Measurements from ENCODE around the gene GSTO1.
"Not testable (repeated sequence)": the region's sequence is repeated elsewhere in the genome, so short reads cannot be mapped to it uniquely, and the experiment has no call there.

The GSTO1 gene

DNA sequence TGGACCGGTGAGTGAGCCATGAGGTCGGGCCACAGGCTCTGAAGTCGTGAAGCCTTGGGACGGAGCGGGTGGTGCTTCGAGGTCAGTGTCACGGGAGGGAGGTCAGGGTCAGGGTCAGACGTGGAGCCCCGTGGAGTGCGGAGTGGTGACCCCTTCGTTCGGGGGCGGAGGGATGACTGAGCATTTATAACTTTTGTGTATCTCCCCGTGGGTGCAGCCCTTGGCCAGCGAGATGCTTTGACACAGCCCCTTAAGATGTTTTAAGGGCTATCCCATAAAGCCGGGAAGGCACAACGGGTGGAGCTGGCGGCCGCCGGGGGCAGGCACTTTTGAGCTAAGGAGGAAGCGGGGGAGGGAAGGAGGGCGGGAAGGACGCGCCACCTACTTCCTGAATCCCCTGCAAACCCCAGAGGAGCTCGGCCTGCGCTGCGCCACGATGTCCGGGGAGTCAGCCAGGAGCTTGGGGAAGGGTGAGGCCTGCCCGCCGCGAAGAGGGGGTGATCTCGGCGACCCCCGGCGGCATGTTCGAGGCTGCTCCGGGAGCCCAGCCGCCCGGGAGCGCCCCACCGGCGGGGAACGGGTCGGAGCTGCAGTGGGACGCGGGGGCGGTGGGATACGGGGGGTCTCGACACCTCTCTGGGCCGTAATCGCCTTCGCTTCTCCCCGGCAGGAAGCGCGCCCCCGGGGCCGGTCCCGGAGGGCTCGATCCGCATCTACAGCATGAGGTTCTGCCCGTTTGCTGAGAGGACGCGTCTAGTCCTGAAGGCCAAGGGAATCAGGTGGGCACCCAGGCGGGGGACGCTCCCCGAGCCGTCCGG, at the start of gene GSTO1:
GSTO1 (plus strand) TSS at position 400 of the 818 bp plus-strand sequence; CDS start at position 437, 37 bp downstream.
- DNase-seq, result peak; percentile 55

DNA sequence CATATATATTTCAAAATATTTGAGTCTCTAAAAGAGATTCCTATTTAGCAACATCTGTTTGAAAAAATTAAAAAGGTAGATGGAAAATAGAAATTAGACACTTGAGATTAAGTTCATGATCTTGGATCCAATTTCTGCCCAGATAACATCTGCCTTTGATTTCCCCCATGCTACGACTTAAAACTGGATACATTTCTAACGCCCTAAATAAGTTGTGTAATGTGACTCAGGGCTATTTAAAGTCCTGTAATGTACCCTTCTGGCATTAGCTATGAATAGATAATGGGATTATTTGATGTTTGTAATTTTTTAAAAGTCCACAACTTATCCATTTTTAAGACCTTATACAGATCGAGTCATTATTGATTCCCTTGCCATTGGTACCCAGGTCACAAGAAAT, 46.0 kb upstream of the GSTO1 start:
- DNase-seq, result peak; percentile 21

DNA sequence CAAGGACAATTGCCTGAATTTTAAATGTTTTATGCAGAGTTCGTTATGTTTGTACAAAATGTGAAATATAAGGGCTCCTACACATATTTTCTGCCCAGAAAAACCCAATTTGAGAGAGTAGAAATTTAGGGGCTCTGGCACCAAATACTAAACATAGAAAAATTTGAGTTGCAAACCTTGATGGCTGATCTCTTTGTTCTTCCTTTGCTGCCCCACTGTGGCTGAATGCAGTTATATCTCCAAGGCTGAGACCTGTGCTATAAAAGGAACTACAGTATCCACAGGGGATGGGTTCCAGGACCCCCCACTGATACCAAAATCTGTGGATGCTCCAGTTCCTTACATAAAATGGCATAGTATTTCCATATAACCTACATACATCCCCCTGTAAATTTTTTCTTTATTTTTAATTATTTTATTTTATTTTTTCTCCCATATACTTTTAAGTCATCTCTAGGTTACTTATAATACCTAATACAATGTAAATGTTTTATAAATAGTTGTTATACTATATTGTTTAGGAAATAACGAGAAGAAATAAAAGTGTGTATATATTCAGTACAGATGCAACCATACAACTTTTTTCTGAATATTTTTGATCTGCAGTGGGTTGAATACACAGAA, 45.0 kb upstream of the GSTO1 start:
- peak; percentile 60 for DNase-seq

DNA sequence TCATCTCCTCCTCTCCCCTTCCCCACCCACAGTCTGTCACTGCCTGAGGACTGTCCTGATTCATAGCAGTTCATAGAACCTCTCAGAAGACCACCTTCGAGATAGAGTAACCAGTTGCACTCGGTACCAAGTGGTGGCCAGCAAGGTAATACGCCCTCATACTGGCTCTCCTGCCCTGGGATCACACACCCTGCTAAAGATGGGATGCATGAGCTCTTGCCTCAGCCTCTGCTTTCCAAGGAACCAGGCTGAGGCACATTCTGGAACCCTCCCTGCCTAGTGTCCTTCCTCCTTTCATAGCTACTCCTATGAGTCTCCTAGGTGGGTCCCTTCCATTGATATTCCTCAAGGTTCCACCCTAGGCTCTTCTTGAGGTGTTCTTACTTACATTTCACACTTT, 38.1 kb upstream of the GSTO1 start:
- DNase-seq, result no peak

DNA sequence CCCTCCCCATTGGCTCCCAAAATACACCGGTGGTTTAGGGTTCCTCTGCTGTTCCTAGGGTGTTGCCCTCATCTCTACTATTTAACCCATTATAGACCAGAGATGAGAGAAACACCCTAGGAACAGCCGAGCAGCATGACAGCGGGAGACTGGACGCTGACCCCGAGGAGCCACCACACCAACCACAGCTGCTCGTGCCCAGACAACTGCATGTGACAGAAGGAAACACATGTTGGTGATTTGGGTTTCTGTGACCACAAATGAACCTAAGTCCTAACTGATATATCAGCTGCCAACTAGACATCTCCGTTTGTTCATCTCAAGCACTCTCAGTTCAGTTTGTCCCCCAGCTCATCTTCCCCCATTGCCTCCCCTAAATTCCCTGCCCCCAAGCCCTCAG, 35.9 kb upstream of the GSTO1 start:
- no peak for DNase-seq

DNA sequence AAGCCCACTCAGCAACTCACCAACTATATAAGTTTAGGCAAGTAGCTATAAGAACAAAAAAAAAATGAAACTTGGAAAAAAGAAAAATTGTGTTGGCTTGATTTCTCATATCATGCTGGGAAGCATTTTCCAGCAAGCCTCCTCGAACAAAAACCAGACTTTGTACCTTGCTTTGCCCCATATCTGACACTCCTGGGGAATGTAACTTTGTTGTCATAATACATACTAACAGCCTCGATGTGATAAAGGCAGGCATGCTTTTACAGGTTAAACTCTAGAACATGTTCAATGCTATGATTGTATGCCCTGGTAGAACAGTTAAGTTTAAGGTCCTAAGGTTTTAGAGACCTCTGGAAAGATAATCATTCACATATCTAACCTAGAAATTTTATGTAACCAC, 34.2 kb upstream of the GSTO1 start:
- no peak for DNase-seq

DNA sequence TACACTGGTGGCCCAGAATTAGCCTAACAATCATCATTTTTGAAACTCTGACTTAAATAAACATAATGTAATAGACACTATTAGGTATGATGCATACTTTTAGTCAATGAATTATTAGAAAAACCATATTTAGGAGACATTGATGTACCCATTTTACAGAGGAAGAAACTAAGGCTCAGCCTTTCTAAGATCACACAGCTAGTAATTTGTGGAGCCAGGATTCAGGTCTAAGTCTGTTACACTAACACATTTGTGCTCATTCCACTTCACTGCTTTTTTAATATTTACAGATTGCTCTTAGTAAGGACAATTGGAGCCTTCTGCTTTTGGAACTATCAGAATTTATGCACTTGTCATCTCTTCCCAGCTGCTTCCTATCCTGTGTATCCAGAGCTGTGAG, 31.4 kb upstream of the GSTO1 start:
- no peak for DNase-seq

DNA sequence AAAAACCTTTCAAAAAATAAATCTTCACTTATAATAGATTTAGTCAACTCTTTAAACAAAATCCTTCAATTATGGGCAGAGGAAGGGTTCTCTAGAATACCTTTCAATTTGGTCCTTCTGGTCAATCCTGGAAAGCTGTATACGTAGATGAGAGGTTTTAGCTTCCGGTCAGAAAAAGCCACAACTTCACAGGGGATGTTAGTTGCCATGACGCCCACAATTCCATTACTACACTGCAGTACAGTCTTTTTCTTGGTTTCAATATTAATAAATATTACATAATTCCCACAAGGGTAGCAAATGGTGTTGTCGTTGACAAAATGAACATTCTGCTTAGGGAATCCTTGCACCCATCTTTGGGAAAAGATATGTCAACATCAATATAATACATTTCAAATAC, 24.2 kb upstream of the GSTO1 start:
- no peak for DNase-seq

DNA sequence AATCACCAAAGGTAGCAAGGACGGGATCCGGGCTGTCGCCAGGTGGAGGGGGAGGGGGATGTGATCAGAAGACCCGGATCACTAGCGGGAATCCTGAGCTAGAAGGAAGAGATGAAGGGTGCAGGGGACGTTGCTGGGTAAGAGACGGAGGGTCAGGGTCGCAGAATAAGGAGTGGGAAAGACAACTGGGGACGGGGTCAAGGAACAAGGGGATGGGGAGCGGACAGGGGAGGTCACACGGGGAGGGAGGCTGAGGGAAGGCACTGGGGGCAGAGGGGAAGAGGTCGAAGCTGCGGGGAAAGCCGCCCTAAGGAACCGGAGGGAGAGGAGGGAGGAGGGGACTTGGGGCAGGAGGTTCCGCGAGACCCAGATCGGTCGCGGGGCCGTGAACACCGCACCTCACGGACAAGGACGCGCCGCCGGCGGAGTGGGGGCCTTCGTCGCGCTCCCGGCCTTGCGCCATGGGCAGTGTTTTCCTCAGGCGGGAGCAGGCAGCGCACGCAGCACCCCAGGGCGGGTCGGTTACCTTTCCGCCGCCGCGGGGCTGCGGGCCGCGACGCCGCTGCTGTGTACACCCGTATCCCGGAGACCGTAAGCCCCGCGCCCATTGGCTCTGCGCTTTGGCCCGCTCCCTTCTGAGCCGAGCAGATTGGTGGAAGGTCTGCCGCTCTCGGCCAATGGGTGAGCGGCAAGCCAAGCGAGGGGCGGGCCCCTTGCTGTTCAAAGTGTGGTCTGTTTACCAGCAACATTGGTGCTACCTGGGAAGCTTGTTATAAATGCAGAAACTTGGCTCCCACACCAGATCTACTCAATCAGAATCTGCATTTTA, 22.7 kb upstream of the GSTO1 start, which contains the start of gene CFAP43:
CFAP43 (minus strand) TSS at position 581 of the 829 bp plus-strand sequence; CDS start at position 463, 118 bp downstream.
- DNase-seq, result peak; percentile 86

DNA sequence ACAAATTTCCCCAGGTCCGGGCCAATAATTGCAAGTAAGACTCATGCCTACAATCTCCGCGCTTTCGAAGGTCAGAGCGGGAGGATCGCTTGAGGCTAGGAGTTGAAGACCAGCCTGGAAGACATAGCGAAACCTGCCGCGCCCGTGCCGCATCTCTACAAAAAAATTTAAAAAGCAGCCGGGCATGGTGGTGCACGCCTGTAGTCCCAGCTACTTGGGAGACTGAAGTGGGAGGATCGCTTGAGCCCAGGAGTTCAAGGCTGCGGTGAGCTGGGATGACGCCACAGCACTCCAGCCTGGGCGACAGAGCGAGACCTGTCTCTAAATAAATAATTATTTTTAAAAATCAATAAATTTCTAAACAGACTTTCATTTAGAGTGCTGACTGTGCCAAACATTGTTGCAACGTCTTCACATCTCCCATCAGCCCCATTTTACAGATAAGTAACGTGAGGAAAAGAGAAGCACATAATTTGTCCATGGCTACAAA, 22.0 kb upstream of the GSTO1 start:
- peak; percentile 36 for DNase-seq

DNA sequence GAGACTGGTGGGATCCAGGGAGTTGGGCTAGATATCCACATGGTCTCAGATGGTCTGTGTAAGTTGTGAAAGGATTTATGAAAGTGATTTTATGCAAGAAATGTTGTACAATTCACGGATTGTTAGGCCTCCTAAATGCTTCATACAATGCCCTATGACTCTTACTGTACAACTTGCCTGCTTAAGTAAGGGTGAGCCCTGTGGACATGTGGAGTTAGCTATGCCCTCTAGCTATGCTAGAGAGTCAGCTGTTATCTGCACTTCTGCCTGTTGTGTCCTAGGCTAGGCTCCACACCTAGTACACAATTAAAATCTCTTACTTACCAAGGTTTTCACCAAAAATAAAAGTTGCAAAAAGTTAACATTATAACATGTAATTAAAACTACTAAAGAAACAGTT, 20.9 kb upstream of the GSTO1 start:
- DNase-seq, result no peak

DNA sequence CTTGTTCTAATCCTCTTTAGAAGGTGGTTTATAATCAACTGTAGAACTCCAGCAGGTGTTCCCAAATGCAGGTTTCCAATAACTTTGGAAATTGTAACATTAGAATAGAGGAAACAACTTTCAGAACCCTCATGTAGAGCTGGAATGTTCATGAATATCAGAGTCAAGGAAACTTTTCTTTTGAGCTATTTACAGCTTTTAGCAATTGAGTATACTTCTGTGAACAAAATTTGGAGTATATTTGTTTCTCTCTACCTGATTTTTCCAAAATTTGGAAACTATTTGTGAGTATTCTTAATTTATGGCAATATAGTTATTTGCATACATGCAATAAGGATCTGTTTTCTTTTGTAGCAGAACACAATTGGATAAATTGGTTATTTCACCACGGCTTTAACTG, 19.8 kb upstream of the GSTO1 start:
- DNase-seq, result no peak

DNA sequence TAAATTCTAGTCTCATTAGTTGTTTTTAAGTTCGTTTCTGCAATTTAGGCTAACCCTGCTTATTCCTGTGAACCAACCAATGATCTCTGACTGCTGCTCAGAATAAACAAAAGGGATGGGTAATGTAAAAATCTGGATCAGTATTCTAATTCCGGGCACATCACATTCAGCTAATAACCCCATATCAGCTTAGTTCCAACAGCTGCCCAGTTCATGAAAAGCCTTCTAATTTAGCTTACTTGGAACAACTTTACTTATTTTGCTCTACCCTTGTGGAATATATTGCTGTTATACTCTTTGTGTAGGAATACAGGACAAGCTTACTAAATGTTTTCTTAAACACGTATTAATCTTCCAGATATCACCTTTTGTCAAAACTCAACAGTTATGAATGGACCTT, 18.9 kb upstream of the GSTO1 start:
- DNase-seq, result no peak

DNA sequence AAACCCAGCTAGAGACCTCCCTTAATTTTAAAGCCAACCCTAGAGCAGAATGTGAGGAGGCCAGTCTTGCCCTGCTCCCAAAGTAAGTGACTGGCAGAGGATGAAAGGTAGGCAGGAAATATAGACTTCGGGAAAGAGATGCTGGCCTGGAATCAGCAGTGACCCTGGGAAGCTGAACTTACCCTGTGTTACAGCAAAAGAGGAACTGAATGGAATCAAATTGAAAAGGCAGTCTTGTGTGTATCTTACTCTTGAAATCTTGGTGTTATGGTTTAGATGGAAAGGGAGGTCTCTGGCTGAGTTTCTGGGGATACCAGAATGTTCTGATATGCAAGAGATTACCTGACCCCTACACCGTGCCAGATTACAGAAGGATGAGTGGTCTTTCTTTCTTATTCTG, 14.6 kb upstream of the GSTO1 start:
- no peak for DNase-seq

DNA sequence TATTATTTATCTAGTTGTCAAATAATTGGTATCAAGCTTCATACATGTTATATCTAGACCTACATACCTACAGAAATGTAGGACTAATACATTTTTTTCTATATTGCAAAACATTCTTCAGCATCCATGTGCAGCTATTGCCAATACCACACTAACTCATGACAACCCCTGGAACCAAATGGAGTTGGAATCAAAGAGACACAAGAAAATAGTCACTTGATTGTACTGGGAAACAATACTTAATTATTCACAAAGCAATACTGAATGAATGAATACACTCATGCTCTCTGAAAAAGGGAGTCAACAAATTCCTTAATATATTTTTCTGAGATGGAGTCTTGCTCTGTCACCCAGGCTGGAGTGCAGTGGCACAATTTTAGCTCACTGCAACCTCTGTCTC, 12.1 kb upstream of the GSTO1 start:
- DNase-seq, result no peak

DNA sequence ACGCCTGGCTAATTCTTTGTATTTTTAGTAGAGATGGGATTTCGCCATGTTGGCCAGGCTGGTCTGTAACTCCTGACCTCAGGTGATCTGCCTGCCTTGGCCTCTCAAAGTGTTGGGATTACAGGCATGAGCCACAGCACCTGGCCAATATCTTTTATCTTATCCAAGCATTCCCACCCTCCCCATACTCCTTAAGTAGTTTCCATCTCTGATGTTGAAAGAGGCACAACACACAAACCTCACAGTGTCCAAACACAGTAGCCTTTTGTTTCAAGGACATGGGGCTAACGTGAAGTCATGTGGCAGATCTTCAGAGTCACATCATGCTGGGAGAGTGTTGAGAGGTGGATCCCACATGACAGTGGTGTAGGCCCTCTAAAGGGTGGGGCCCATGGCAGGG, 11.7 kb upstream of the GSTO1 start:
- DNase-seq, result not testable (repeated sequence)

DNA sequence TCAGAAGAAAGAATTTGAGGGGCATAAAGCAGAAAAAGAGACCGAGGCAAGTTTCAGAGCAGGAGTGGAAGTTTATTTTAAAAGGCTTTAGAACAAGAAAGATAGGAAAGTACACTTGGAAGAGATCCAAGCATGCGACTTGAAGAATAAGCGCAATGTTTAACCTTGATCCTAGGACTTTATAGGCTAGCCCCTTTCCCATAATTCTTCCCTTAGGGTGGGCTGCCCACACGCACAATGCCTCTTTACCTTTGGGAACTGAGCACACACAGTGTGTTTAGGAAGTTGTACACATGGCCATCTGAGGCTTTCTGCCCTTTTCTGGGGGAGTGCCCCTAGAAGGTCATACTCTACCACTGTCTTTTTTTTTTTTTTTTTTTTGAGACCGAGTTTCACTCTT, 11.2 kb upstream of the GSTO1 start:
- no peak for DNase-seq

DNA sequence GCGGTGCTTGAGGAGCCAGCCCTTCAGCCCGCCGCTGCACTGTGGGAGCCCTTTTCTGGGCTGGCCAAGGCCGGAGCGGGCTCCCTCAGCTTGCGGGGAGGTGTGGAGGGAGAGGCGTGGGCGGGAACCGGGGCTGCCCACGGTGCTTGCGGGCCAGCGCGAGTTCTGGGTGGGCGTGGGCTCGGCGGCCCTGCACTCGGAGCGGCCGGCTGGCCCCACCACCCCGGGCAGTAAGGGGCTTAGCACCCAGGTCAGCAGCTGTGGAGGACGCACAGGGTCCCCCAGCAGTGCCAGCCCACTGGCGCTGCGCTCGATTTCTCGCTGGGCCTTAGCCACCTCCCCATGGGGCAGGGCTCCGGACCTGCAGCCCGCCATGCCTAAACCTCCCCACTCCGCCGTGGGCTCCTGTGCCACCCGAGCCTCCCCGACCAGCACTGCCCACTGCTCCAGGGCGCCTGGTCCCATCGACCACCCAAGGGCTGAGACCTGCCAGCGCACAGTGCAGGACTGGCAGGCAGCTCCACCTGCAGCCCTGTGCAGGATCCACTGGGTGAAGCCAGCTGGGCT, 9.5 kb upstream of the GSTO1 start:
- DNase-seq, result no peak

DNA sequence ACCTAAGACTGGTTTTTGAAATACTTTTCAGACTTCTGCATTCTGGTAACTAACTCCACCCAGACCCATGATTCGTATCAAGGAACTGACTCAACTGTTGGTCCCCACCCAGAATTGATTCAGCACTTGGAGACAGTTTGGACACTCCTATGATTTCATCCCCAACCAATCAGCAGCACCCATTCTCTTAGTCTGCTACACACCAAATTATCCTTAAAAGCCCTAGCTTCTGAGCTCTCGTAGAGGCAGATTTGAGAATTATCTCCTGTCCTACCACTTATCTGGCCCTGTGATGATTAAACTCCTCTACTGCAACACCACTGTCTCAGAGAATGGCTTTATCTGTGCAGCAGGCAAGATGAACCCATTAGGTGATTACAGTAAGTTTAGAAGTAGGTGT, 7.7 kb upstream of the GSTO1 start:
- DNase-seq, result no peak

DNA sequence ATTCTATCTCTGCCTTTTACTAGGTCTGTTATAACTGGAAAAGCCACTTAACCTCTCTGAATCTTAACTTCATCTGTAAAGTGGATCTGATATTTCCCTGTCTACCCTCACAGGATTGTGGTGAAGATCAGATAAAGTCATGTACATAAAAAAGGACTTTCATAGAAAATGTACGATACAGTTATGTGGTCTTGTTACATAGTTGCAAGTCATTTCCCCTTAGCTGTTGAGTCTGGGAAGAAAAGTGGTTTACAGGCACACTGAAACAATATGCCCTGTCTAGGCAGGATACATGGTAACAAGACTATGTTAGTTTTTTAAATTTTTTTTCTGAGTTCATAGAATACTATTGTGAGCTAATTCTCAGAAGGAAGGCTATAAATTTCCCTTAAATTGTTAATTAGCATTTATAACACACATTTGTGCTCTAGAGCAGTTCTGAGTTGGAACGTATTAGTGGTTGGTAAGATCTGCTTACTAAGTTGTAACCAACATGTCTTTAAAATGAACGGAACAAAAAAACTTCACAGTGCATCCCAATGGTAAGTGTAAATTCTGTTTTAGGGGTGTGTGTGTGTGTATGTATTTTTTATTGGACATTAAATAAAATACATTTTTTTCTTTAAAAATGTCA, 7.1 kb upstream of the GSTO1 start:
- no peak for DNase-seq

DNA sequence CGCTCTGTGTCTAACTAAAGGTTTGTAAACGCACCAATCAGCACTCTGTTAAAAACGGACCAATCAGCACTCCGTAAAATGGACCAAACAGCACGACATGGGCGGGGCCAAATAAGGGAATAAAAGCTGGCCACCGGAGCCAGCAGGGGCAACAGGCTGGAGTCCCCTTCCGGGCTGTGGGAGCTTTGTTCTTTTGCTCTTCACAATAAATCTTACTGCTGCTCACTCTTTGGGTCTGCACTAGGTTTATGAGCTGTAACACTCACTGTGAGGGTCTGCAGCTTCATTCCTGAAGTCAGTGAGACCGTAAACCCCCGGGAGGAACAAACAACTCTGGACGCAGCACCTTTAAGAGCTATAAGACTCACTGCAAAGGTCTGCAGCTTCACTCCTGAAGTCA, 5.8 kb upstream of the GSTO1 start:
- DNase-seq, result not testable (repeated sequence)

DNA sequence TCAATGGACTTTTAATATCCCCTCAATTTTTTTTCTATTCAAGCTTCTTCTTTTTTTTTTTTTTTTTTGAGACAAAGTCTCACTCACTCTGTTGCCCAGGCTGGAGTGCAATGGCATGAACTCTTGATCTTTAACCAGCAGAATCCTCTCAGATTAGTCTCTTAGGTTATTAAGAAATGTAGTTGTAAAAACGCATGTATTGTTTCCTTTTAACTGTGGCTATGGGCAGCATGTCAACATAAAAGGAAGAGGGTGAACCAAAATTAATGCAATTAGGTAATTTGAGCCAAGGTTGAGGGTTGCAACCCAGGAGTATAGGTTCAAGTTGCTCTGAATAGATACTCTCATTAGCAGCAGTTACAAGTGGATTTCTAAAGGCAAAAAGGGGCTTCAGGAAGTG, 4.3 kb upstream of the GSTO1 start:
- no peak for DNase-seq

DNA sequence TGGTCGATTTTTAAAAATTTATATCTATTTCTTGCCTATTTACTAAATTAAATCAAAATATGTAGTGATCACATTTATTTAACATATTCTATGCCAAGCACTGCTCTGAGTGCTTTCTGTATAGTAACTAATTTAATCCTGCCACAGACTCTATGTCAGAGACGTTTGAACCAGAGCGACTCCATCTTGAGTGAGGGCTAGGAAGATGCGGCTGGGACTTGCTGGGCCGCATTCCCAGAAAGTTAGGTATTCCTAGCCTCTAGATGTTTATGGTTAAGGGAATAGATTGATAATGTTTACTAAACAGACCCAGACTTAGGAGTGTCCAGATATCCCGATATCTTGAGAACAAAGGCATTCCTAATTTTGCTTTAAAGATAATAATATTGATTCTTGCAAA, 3.2 kb upstream of the GSTO1 start:
- DNase-seq, result no peak
